Endothelial cell of hepatic sinusoid (primary cell): ENCODE data around the gene CZIB.
"Not testable (repeated sequence)": the region's sequence is repeated elsewhere in the genome, so short reads cannot be mapped to it uniquely, and the experiment has no call there.

ENCODE experiments used
- in situ Hi-C: cut with HindIII; loops from 2 replicates; pipeline ENCODE4 v1.10.0; 2017; ENCODE audit warnings: low sequenced_read_pairs

The CZIB gene

GRCh38 chr1:53190210-53190611 lies 30.2 kb downstream of the CZIB start:
- in situ Hi-C loops = no loop called here

- in situ Hi-C loops = no loop called here
Measured at GRCh38 chr1:53189061-53189460, 31.4 kb downstream of the CZIB start.

- in situ Hi-C loops = no loop called here
Measured at GRCh38 chr1:53188099-53188498, 32.3 kb downstream of the CZIB start.

DNA sequence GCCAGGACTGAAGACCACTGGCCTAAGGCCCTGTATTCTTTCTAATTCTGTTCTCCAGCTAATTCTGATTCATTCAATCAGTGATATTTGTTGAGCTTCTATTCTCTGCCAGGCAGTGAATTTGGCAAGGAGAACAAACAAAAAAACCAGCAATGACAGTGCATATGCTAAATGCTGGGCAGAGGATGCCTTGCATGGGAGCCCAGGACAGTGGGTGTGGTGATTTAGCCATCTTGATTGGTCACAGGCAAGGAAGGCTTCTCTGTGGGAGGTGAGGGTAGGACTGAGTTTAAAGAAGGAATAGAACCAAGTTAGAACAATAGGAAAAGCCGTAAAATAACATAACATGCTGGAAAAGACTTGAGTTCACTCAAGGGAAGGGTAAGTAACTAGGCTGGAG lies 33.0 kb downstream of the CZIB start:
- in situ Hi-C loops = no loop called here

- in situ Hi-C loops = no loop called here
Measured at GRCh38 chr1:53186533-53186932, 33.9 kb downstream of the CZIB start.

- in situ Hi-C loops = not testable (repeated sequence)
Measured at GRCh38 chr1:53185955-53186297, 34.5 kb downstream of the CZIB start.

- in situ Hi-C loops = loop anchor here (5.0 kb wide), 1 partner anchor 96 kb away; no protein-coding TSS in a partner anchor
Measured at GRCh38 chr1:53183095-53183990, 37.1 kb downstream of the CZIB start.

DNA sequence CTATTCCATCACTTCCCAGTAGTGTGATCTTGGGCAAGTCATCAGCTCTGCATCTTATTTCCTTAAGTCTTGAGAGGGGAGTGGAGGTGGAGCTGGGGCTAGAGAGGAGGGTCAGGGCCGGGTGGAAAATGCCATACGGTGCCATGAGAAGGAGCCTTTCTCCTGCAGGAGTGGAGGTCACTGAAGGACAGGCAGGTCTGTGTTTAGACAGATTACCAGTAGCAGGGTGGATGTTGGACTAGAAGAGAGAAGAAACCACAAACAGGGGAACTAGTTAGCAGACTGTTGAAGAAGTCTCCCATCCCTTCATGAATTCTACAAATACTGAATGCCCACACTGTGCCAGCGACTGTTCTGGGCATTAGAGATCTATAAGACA lies 37.7 kb downstream of the CZIB start:
- in situ Hi-C loops = loop anchor here (5.0 kb wide), 1 partner anchor 95 kb away; no protein-coding TSS in a partner anchor

GRCh38 chr1:53182111-53182593 lies 38.3 kb downstream of the CZIB start:
- in situ Hi-C loops = loop anchor here (5.0 kb wide), 1 partner anchor 95 kb away; no protein-coding TSS in a partner anchor

GRCh38 chr1:53180951-53181350 lies 39.5 kb downstream of the CZIB start:
- in situ Hi-C loops = loop anchor here (5.0 kb wide), 1 partner anchor 94 kb away; no protein-coding TSS in a partner anchor

- in situ Hi-C loops = loop anchor here (5.0 kb wide), 1 partner anchor 93 kb away; no protein-coding TSS in a partner anchor
Measured at GRCh38 chr1:53180226-53180625, 40.2 kb downstream of the CZIB start.

DNA sequence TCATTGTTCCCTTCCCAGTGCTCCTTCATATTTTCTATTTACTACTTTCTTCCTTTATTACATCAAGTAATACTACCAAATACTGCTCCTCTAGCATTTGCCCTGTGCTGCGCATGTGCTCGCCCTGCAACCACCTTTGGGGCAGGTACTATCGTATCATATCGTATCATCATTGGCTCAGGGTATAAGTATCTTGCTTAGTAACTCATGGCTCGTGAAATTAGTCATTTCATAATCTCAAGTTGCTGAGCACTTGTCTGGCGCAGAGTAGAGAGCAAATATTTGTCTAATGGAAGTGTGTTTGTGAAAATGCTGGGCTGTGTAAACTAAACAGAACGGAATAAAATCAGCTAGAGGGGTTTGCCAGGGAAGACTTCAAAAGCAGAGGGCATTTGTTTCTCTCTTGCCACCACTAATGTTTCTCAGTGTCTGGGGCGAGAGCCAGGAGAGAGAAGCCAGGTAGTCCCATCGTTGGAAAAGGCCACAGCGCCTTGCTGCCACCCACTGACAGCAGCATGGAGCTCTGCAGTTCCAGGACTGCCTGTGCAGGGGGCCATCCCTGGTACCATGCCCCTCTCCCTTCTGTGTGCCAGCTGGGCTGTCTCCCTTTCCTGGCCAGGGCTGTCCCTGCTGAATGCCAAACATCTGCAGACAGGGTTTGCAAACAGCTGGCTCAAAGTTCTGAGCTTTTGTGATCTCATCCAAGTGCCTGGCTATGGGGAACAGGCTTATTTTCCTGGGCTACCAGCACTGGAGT lies 43.8 kb downstream of the CZIB start:
- in situ Hi-C loops = no loop called here

- in situ Hi-C loops = loop anchor here (25.0 kb wide), 1 partner anchor 288 kb away; no protein-coding TSS in a partner anchor
Measured at GRCh38 chr1:53174971-53175913, 45.2 kb downstream of the CZIB start.

DNA sequence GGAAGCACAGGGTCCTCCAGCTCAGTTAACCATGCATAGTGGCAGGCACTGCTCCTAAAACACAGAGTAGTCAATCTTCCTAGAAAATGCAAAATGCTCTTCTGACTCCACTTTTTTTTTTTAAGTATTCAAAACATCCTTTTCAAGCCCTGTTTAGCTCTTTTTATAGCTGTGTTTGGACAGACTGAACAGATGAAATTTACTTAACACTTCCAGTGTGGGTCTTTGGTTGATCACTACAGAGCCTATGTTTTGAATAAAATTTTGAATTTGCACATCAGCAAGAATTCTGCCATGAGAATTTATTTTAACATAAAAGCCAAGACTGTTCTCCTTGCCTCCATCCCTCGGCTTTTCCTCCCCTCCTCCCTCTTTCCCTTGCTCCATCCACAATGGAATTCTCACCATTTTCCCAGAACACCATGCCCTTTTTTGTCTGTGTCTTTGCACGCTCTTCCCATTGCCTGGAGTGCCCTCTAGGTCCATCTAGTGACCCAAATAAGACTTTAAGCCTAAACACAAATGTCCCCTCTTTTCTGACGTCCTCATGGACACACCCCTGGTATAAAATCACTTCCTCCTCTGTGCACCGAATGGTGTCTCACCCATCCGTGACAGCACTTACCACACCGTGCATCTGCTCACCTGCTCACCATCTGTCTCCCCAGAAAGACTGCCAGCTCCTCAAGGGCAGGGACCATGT lies 47.9 kb downstream of the CZIB start:
- in situ Hi-C loops = loop anchor here (25.0 kb wide), 1 partner anchor 285 kb away; no protein-coding TSS in a partner anchor

DNA sequence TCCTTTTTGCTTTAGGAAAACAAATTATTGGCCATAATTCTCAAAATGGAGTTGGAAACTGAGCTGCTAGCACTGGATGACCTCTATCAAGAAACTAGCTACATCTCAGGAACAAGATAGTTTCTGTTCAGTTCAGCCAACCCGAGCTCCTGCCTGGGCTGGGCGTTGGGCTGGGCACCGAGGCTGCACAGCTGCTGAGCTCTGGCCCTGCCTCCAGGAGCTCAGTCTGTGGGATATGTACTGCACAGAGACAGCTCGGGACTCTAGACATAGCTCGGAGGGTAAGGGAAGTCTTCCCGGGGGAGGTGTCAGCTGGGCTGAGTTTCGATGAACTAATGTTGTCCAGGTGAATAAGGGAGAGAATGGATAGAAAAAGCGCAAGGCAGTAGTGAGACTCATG lies 53.5 kb downstream of the CZIB start:
- in situ Hi-C loops = loop anchor here (25.0 kb wide), 1 partner anchor 280 kb away; no protein-coding TSS in a partner anchor

DNA sequence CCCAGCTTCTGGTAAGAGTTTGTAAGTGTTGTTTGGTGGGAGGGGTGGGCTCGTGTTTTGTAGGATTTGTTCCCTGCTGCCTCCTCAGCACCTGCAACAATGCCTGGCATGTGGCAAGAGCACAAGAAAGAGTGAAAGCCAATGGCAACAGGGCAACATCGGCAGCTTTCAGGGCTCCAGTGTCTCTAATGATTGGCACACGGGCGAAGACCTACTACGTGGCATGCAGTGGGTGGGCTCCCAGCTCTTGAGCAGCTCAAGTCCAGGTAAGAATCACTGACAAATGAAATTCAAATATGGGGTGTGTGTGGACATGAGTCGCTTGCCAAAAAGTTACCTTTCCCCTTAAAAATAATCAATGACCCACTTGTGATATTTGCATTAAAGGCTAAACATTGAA lies 54.1 kb downstream of the CZIB start:
- in situ Hi-C loops = loop anchor here (25.0 kb wide), 1 partner anchor 279 kb away; no protein-coding TSS in a partner anchor

- in situ Hi-C loops = loop anchor here (25.0 kb wide), 1 partner anchor 278 kb away; no protein-coding TSS in a partner anchor
Measured at GRCh38 chr1:53165408-53165961, 54.9 kb downstream of the CZIB start.
